GM18505 (cell line): ENCODE measurements around the gene DNAH14.
A peak's percentile ranks its signal among the peaks of the same experiment; 100 is the strongest.

ENCODE experiments used
- ATAC-seq: cut with Tn5 transposase; IDR thresholded peaks from one replicate; pipeline ENCODE4 v1.9.1; 2021; ENCODE audit not compliant: unreplicated experiment
- POLR2A ChIP-seq: IDR thresholded peaks from 4 replicates; pipeline ENCODE4 v1.6.1; 2011; ENCODE audit warnings: borderline replicate concordance; ENCODE audit not compliant: insufficient read depth, insufficient read length; ENCODE audit errors: extremely low read depth

Gene DNAH14

DNA sequence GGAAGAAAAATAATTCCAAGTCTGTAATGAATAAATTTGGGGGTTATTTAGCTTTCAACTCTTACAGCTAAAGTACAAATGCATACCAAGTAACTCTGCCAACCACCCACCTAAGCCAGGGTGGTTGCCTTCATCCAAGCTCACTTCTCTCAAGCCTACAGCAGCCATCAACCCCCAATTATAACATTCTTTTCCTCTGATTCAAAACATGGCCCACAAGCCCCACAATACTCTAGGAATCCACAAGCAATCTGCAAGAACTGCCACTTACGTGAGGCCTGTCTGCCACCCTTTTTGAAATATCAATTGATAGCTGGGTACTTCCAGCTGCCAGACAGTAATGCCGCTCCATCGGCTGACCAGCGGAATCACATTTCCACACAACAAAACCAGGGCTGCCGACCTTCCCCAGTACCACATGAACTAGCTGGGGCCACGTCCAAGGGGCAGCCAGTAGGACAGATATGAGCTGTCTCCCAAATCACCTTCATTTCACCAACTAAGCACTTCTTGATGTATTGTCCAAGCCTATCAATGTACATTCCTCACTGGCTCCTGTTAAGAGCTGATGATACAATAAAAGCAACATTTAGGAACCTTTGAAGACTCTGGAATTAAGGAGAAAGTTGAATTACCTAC lies 495.2 kb downstream of the DNAH14 start:
- no peak for ATAC-seq
- TF ChIP-seq POLR2A: no peak

DNA sequence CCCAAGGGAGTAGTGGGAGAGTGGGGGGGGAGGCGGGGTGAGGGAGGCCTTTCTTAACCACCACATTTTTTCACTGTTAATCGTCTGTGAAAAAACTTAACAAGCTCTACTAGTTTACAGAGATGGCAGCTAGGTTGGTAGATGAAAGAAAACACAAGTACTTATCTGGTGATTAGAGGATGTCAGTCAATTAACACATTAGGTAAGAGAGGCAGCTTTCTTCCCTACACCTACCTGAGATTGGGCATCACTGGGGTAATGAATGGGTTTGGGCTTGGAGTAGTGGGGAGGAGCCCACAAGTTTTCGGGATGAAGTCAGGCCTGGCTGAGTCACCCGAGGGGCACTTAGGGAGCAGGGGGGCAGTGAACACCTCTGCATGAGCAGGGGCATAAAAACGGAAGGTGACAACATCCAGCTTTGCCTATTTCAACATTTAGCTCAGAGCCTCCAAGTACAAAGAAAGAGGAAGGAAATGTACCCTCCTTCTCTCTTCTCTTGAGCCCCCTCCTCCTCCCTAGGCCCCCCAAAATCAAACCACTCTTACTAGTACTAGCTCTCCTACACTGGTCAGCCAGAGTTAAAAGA lies 495.8 kb downstream of the DNAH14 start:
- no peak for ATAC-seq
- TF ChIP-seq POLR2A: no peak

DNA sequence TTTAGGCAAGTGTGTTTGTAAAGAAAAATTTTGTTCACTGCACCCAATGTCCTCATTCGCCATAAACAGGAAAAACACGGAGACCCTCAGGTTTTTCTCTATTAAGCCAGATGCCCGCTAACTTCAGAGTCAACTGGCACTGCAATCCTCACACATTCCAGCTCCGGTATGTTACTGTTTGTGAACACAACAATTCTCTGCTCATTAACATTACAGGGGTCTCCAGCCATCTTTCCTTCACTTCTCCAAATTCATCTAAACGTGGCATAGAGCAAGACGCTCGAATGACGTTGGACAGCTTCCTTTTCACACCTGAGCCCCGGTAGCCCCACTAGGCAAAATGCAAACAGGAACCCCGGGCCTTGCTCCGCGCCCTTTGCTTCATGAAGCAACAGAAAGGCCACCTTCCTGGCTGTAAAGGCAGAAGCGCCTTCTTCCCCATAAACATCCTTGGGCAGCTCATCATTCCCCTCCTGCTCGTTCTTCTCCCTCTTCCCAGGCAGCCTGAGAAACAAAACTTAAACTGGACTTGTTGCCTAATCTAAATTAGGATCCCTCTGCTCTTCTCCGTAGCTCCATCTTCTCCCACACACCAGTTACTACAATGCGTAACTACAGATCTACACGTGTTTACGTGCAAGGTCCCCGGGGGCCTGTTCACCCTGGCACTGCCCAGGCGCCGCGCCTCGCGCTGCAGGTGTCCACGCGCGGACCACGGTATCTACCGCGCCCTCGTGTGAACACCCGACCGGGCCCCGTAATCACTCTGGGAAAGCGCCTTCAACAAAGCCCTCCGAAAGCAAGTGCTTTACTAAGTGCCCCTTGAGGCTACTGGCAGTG lies 497.1 kb downstream of the DNAH14 start:
- no peak for TF ChIP-seq POLR2A
- ATAC-seq: no peak

DNA sequence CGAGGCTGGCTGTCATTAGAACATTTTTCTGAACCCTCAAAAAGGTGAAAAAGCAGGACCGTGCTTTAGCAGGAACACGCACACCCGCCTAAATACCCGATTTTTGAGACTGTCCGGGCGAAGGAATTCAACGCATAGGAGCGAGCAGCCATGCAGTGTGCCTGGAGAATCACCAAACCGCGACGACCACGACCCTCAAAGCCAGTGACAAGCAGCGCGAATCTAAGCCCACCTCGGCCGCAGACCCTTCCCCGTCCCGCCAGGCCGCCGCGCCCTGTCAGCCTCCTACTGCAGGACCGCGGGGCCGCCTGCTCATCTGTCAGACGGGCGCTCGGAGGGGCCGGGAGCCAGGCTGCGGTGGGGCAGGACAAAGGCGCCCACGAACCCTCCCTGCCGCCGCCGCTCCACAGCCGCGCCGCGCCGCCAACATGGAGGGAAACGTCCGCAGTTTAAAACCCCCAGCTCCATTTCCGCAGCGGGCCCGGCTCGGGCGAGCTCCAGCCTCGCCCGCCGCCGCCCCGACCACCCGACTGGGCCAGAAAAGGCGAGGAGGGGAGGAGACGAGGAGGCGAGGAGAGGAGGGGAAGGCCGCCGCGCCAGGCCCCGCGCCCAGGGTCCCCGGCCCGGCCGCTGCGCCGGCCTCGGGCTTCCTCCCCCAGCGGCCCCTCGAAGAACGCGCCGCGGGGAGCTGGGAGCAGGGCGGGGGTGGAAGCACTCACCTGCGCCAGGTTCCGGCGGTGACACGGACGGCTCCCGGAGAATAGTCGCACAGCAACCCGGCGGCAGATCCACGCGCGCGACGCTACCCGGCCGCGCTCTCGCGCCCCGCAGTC lies 498.0 kb downstream of the DNAH14 start, which contains the start of gene LBR:
TSS of gene LBR (minus strand) at position 804 of the 833 bp plus-strand sequence. CDS start 3,963 bp downstream, outside the sequence.
- ATAC-seq: no peak

DNA sequence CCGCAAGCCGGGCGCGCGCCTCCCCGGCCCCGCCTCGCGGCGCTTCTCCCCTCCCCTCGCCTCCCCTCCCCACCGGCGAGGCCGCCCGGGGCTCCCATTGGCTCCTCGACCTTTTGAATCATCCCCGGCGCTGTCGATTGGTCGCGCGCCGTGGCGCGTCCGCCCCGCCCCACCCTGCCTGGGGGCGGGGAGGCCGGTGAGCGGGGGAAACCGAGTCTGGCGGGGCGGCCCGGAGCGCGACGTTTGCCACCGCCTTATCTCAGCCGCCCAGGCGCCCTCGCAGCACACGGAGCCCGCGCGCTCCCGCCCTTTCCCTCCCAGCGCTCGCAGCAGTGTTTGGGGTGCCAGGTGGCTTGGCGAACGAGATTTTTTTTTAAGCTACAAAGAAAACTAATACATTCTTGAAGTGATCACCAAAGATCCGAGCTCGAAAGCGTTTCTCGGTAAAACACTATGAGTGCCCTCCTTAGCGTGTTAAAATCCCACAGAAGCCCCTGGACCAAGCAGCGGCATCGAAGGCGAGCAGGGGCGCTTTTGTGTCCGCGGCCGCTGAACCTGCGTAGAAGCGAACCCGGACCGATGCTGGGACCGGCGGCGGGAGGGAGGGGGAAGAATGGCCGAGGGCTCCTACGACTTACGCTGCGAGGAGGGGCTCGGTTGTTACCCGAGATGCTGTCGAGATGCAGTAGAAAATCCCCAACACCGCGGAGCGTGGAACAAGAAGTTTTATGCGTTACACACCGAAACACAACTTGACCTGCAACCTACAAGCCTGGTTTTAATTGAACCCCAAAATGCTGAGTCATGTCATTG lies 498.8 kb downstream of the DNAH14 start:
- peak; percentile 83 for TF ChIP-seq POLR2A
- peak; percentile 90 for ATAC-seq

More for the DNA sequence above, 498.0 kb downstream of the DNAH14 start, which contains the start of gene LBR:
- peak; percentile 66 for TF ChIP-seq POLR2A

DNA sequence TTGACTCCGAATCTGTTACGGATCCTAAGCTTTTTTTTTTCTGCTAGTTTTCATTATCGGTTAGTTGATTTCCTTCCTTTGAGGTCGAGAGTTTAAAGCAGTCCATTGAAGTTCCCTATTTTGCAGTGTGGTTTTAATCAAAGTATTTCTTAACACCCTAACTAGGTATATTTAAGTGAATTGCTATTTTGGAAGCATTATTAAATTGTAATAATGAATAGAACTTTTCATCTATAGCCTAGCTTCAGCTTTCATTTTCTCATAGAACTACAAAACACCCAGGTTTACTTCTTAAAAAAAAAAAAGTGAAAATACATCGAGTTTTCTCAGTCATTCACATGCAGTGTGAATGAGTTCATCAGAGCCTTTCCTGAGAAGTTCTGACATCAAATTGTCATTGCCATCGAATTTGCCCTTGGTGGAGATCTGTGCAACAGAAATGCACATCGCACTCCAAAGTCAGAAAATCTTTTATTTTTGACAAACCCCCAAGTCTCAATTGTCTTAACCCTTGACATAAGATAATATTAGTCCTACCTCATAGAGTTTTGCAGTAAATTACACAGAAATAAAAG lies 499.5 kb downstream of the DNAH14 start:
- ATAC-seq: peak; percentile 1
- TF ChIP-seq POLR2A: no peak

DNA sequence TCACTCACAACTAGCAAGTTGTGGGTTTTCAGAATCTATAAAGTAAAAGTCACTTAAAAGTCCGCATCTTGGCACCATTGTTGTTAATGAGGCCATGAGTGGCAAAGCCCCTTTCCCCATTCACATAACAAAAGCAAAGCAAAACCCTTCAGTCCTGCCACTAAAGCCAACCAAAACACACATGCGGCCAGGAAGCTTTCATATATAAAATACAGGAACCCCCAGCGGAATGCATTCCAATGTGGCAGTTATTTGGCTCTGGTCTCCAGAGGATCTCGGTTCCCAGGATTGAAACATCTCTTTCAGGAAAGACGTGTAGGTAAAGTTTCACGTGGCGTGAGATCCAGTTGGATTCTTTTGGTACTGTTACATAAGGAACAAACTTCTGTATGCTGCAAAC lies 500.8 kb downstream of the DNAH14 start:
- ATAC-seq: no peak
- TF ChIP-seq POLR2A: no peak

DNA sequence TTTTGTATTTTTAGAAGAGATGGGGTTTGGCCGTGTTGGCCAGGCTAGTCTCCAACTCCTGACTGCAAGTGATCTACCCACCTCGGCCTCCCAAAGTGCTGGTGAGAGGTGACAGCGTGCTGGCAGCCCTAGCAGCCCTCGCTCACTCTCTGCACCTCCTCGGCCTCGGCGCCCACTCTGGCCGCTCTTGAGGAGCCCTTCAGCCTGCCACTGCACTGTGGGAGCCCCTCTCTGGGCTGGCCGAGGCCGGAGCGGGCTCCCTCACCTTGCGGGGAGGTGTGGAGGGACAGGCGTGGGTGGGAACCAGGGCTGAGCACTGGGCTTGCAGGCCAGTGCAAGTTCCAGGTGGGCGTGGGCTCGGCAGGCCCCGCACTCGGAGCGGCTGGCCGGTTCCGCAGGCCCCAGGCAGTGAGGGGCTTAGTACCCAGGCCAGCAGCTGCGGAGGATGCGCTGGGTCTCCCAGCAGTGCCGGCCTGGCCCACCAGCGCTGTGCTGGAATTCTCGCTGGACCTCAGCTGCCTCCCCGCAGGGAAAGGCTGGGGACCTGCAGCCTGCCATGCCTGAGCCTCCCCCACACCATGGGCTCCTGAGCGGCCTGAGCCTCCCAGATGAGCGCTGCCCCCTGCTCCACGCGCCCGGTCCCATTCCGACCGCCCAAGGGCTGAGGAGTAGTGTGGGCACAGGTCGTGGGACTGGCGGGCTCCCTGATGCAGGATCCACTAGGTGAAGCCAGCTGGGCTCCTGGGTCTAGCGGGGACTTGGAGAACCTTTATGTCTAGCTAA lies 501.8 kb downstream of the DNAH14 start:
- TF ChIP-seq POLR2A: no peak
- ATAC-seq: no peak

DNA sequence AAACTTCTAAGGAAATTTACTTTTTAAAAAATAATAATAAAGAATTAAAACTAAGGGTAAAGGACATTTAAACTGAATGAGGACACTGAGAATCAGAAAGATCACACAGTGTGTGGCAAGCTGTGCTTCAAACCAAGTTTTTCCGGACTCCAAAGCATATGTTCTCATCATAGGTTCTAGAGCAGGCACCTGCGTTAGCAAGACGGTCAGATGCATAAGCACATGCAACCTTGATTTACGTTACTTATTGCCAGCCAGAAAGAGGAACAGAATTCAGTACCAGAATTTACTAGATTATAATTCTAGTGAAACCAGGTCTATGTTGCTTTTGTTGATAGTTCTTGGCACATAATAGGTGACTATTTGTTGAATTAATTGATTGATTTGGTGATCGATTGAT lies 504.6 kb downstream of the DNAH14 start:
- TF ChIP-seq POLR2A: no peak
- no peak for ATAC-seq

DNA sequence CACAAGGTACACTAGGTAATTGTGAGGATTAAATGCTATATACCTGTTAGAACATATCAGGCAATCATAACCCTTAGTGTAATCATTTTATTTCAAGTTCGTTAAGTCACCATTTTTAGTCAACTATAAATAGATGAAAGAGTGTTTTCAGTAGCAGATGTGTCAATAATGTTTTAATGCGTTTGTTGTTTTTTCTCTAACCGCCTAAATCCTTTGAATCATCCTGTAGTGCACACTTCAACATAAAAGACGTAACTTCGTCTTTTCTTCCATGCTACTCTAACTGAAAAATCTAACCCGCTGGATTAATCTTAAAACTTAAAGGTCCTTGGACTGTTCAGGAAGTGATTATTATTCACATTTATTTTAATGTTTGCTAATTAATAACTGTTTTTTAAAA lies 505.6 kb downstream of the DNAH14 start:
- no peak for TF ChIP-seq POLR2A
- ATAC-seq: no peak

DNA sequence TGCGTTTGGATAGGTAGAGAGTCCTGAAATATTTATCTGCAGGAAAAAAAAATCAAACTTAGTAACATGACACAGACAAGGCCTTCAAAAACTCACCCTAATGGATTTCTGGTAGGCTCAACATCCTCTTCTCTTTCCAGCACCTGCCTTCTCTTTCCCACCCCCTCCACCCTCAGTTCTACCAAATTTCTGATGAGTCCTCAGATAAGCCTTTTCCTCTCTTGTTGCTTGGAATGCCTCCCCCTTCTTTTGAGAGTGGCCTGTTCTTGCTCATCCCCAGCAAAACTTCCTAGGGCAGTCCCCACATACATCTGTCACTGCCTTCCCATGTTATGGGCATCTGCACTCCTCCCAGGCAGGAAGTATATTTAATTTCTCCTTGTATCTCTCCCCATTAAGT lies 506.0 kb downstream of the DNAH14 start:
- peak; percentile 32 for ATAC-seq
- TF ChIP-seq POLR2A: no peak
